Activated T-cell treated with anti-CD3 and anti-CD28 coated beads, Interleukin-2, amount 50 U/mL, for 4 hours (primary cell): Measurements from ENCODE around the gene ATXN10. TPM values are rescaled to one million over a fixed set of nuclear protein-coding genes. Genes with fewer than 3 reads are reported as not detected.
"Not testable (repeated sequence)": the region's sequence is repeated elsewhere in the genome, so short reads cannot be mapped to it uniquely, and the experiment has no call there.

ENCODE experiments used
- ATAC-seq, 2 donors: fragments of 200-7000 bp; cut with Tn5 transposase; one replicate each; pipeline ENCODE4 v1.10.0; 2021
- DNase-seq: peaks from one replicate; pipeline ENCODE4 v3.0.0-alpha.2; 2020
- H3K27me3 Mint-ChIP-seq: one replicate; pipeline ENCODE4 v1.8.0; 2021; ENCODE audit warnings: low read depth, mixed read lengths
- H3K36me3 Mint-ChIP-seq: one replicate; pipeline ENCODE4 v1.8.0; 2022; ENCODE audit warnings: mixed read lengths; ENCODE audit not compliant: insufficient read depth
- H3K4me1 Mint-ChIP-seq: one replicate; pipeline ENCODE4 v1.8.0; 2021; ENCODE audit warnings: low read depth, mixed read lengths
- H3K4me3 Mint-ChIP-seq: one replicate; pipeline ENCODE4 v1.8.0; 2021; ENCODE audit warnings: mild to moderate bottlenecking, moderate library complexity, mixed read lengths
- H3K9me3 Mint-ChIP-seq: one replicate; pipeline ENCODE4 v1.8.0; 2021; ENCODE audit warnings: mixed read lengths
- total RNA-seq, 3 donors: library from RNA; stranded (reverse); gene quantifications; one replicate each; pipeline ENCODE4 v1.2.1, GENCODE V29; 2021

Gene ATXN10
- total RNA-seq, 3 donors from 2014 or later: 88.1 to 97.9 (median 90.5) TPM

DNA sequence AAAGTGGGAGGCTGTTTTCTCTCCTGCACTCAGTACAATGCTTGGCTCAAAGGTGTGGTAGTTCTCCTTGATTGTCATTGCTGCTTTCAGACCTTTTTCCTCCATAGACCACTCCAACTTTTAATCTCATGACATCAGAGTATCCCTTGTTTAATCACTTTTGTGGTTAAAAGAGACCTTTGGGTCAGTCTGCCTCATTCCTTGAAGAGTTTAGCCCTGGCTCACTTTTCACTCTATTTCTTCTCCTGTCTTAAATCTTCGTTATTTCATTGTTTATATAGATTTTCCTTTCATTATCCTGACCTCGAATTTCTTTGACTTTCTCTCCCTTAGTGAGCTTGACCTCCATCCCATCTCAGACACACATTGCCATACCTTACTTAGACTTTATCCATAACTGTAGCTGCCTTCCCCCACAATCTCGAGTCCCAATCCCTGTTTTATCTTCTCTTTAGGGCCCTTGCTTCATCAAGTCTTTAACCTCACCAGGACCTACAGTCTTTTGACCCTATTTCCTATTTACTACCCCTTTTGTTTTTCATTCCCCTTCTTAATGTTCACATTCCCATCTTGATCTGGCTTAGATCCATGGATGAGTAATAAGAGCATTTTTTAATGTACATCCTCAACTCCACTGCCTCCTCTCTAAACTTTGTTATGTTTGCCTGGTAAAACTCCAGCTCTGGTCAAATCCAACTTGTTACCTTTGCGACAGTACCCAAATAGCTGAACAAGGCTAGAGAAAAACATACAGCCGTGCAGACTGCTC is 9.5 kb downstream of the ATXN10 start:
- DNase-seq (no peak), ATAC-seq (no peak)
- Mint-ChIP-seq H3K27me3 (no peaks in the 10 kb centered on the region), H3K4me1 (peaks cover 31% of the 10 kb centered on the region), H3K9me3 (no peaks in the 10 kb centered on the region), H3K4me3 (no peak overlapping the region), H3K36me3 (peaks cover 5% of the 10 kb centered on the region)

DNA sequence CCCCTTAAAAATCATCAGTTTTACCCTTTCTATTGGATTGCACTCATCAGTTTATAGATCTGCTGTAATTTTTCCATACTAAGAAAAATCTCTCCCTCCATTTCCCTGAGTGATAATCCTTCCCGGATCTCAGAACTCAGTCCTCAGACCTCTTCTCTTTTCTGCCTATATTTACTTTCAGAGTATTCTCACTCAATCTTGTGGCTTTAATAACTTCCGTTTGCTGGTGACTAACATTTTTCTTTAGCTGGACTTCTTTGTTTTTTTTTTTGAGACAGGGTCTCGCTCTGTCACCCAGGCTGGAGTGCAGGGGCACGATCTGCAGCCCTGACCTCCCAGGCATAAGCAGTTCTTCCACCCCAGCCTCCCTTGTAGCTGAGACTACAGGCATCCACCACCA is 10.4 kb downstream of the ATXN10 start:
- H3K9me3 Mint-ChIP-seq: no peaks in the 10 kb centered on the region
- peaks cover 5% of the 10 kb centered on the region for H3K36me3 Mint-ChIP-seq
- H3K4me3 Mint-ChIP-seq: no peak overlapping the region
- ATAC-seq (no peak), DNase-seq (no peak)
- peaks cover 35% of the 10 kb centered on the region for H3K4me1 Mint-ChIP-seq
- H3K27me3 Mint-ChIP-seq: no peaks in the 10 kb centered on the region

DNA sequence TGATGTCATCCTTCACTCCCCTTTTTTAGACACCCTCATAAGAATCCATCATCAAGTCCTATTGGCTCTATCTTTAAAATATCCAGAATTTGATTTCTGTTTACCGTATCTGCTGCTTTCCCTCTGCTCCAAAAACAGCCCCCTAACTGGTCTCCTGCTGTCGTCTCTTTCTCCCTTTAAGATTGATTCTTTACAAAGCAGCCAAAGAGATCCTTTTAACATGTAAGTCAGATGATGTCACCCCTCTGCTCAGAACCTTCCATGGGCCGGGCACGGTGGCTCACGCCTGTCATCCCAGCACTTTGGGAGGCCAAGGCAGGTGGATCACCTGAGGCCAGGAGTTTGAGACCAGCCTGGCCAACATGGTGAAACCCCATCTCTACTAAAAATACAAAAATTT is 11.1 kb downstream of the ATXN10 start:
- not testable (repeated sequence) for ATAC-seq, H3K9me3 Mint-ChIP-seq, H3K4me3 Mint-ChIP-seq, H3K36me3 Mint-ChIP-seq, DNase-seq, H3K27me3 Mint-ChIP-seq
- peaks cover 32% of the 10 kb centered on the region for H3K4me1 Mint-ChIP-seq

DNA sequence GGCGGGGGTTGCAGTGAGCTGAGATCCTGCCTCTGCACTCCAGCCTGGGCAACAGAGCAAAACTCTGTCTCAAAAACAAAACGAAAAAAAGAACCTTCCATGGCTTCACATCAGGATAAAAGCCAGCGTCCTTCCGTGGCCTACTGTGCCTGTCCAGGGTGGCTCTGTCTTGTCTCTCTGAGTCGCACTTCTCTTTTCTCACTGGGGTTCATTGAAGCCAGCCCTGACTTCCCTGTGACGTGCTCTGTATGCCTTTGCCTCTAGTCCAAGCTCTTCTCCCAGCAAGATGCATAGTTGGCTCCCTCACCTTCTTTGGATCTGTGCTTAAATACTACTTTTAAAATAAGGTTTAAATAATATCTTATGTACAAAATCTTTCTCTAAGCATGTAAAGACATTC is 11.6 kb downstream of the ATXN10 start:
- peaks cover 5% of the 10 kb centered on the region for H3K36me3 Mint-ChIP-seq
- H3K4me1 Mint-ChIP-seq: peaks cover 35% of the 10 kb centered on the region
- DNase-seq: no peak
- H3K27me3 Mint-ChIP-seq: no peaks in the 10 kb centered on the region
- H3K9me3 Mint-ChIP-seq: no peaks in the 10 kb centered on the region
- no peak for ATAC-seq
- no peak overlapping the region for H3K4me3 Mint-ChIP-seq

DNA sequence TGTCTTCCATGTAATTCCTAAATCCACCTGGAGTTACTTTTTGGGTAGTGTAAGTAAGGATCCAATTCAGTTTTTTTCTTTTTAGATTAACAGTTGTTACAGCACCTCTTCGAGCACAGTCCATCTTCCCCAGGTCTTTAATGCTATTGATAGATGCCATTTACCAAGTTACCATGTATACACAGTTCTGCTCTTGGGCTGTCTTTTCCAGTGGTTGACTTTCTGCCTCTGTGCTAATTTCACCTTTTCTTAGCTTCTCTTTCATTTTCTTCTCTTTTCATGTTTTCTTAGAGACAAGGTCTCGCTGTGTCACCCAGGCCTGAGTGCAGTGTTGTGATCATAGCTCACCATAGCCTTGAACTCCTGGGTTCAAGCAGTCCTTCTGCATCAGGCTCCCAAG is 12.0 kb downstream of the ATXN10 start:
- H3K27me3 Mint-ChIP-seq: no peaks in the 10 kb centered on the region

GRCh38 chr22:45684169-45684568 is 12.5 kb downstream of the ATXN10 start:
- no peak for ATAC-seq

More for the DNA sequence above, 12.0 kb downstream of the ATXN10 start:
- no peaks in the 10 kb centered on the region for H3K9me3 Mint-ChIP-seq
- peaks cover 5% of the 10 kb centered on the region for H3K36me3 Mint-ChIP-seq
- no peak for DNase-seq
- no peak overlapping the region for H3K4me3 Mint-ChIP-seq
- ATAC-seq: no peak
- peaks cover 35% of the 10 kb centered on the region for H3K4me1 Mint-ChIP-seq

DNA sequence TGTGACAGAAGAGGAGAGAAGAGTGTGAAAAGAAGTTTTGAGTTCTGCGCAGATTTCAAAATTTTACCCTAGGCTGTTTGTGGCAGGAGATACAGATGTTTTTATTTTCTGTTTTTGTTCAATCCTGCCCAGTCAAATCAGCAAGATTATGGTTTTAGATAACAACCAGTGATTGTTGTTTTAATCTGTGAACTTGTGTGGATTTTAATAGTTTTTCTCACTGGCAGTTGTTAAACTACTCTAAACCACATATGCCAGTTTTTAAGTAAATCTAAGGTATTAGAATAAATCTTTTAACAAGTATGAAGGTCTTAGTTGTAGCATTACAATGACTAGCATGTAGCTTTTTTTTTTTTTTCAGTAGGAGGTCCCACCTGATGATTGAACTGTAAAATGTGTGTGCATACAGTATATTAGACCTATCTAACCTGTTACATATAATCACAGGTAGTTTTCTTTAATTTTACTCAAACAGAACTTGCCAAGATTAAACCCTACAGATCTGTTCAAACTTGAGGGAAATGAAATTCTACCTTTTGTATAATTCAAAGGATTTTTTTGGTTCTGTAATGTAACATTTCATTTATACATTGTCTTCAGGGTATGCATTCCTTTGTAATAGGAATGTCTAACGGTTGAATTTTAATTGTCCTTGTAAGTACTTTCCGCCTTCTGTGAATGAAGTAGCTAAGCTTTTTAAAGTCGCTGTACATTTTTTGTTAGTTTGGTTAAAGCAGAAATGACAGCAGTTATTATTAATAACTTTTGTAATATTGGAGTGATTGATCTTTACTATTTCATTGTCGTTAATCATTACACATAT is 13.3 kb downstream of the ATXN10 start:
- peaks cover 36% of the 10 kb centered on the region for H3K4me1 Mint-ChIP-seq
- ATAC-seq (no peak), DNase-seq (no peak)
- peaks cover 2% of the 10 kb centered on the region for H3K36me3 Mint-ChIP-seq
- H3K9me3 Mint-ChIP-seq: no peaks in the 10 kb centered on the region
- no peaks in the 10 kb centered on the region for H3K27me3 Mint-ChIP-seq
- no peak overlapping the region for H3K4me3 Mint-ChIP-seq

More at GRCh38 chr22:45684169-45684568, 12.5 kb downstream of the ATXN10 start:
- no peak overlapping the region for H3K4me3 Mint-ChIP-seq
- H3K36me3 Mint-ChIP-seq: peaks cover 2% of the 10 kb centered on the region
- H3K9me3 Mint-ChIP-seq: no peaks in the 10 kb centered on the region
- no peak for DNase-seq
- H3K4me1 Mint-ChIP-seq: peaks cover 37% of the 10 kb centered on the region
- H3K27me3 Mint-ChIP-seq: no peaks in the 10 kb centered on the region

DNA sequence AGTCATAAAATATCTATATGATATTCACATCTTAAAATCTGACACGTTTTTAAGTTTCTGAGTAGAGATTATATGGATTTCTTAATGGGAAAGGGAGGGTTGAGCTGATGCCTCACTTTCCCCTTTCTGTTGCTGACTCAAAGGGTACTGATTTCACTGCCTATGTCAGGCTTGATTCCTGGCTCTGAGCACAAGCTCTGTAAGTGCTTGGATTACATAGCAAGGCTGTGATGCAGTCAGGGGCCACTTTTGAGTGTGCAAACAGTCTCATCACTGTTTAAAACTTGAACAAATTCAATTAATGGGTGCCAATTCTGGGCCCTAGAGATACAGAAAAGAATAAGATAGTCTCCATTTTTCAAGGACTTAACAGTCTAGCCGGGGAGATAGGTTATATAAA is 14.4 kb downstream of the ATXN10 start:
- Mint-ChIP-seq H3K9me3 (no peaks in the 10 kb centered on the region), H3K36me3 (peaks cover 10% of the 10 kb centered on the region), H3K4me3 (no peak overlapping the region), H3K27me3 (no peaks in the 10 kb centered on the region), H3K4me1 (peaks cover 41% of the 10 kb centered on the region)
- DNase-seq (no peak), ATAC-seq (no peak)

DNA sequence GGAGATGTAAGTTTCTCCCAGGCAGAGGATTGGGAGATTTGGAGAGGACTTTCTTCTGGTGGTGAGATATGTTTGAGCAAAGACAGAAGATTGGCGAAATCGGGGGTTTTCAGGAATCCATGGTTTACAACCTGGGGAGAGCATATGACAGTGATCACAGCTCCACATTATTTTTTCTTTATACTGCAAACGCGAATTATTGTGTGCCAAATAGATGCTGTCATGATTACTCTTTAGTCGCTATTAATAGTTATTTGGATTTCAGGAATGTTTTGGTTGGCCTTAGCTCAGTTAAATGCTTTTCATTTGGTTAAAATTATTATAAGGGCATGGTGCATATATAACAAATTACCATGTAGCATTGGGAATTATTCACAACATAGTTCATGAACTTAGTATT is 15.2 kb downstream of the ATXN10 start:
- Mint-ChIP-seq H3K4me3 (no peak overlapping the region), H3K27me3 (no peaks in the 10 kb centered on the region), H3K9me3 (no peaks in the 10 kb centered on the region), H3K4me1 (peaks cover 41% of the 10 kb centered on the region), H3K36me3 (peaks cover 13% of the 10 kb centered on the region)
- no peak for DNase-seq
- no peak for ATAC-seq

DNA sequence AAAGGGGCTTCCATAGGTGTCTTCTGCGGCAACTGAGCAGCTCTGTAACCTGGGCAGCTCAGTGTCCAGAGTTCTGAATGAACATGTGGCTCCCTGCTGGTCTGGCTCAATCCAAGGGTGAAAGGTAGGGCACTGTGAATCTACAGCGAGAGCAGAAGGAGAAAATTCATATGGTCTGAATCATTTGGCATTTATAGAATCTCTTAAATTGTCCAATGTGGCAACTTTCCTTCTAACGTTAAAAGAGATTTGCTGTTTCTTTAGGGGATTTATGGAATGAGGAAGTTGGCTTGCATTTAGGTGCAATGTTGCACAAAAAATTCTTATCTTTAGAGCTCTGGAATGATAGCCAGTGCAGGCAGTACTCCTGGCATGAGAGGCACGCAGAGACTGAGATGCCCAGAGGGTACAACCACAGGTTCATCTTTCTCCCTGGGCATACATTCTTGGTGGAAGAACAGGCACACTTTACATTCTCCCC is 17.0 kb downstream of the ATXN10 start:
- H3K9me3 Mint-ChIP-seq: no peaks in the 10 kb centered on the region
- H3K4me1 Mint-ChIP-seq: peaks cover 41% of the 10 kb centered on the region
- H3K27me3 Mint-ChIP-seq: no peaks in the 10 kb centered on the region
- DNase-seq (no peak), ATAC-seq (no peak)
- peaks cover 23% of the 10 kb centered on the region for H3K36me3 Mint-ChIP-seq
- no peak overlapping the region for H3K4me3 Mint-ChIP-seq

DNA sequence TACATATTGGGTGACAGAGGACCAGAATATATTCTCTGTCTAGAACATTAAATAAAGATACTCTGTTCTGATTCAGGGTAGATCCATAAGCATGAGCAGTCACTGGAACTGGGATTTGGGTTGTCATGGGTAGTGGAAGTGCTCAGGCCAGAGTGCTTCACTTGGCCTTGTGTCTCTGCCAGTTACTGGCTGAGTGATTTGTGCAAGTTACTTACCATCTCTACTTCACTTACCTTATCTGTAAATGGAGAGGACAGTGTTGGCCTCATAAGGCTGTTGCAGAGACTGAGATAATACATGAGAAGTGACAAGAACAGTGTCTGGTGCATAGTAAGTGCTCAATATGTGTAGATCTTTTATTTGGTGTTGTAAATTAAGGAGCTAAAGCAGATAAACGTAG is 17.6 kb downstream of the ATXN10 start:
- ATAC-seq (no peak), DNase-seq (no peak)
- Mint-ChIP-seq H3K9me3 (no peaks in the 10 kb centered on the region), H3K4me1 (peaks cover 41% of the 10 kb centered on the region), H3K27me3 (no peaks in the 10 kb centered on the region), H3K4me3 (no peak overlapping the region), H3K36me3 (peaks cover 27% of the 10 kb centered on the region)

DNA sequence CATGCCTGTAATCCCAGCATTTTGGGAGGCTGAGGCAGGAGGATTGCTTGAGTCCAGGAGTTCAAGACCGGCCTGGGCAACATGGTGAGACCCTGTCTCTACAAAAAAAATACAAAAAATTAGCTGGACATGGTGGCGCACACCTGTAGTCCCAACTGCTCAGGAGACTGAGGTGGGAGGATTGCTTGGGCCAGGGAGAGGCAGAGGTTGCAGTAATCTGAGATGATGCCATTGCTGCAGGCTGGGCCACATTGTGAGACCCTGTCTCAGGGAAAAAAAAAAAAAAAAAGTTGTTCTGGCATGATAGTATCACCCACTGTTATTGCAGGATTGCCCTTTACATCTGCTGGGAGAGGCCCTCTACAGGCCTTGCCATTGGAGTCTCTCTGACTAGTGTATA is 18.4 kb downstream of the ATXN10 start:
- peaks cover 27% of the 10 kb centered on the region for H3K36me3 Mint-ChIP-seq
- DNase-seq: no peak

GRCh38 chr22:45692549-45692948 is 20.9 kb downstream of the ATXN10 start:
- no peak overlapping the region for H3K4me3 Mint-ChIP-seq
- ATAC-seq: no peak
- H3K27me3 Mint-ChIP-seq: no peaks in the 10 kb centered on the region
- H3K36me3 Mint-ChIP-seq: peaks cover 33% of the 10 kb centered on the region
- no peaks in the 10 kb centered on the region for H3K9me3 Mint-ChIP-seq
- no peak for DNase-seq
- H3K4me1 Mint-ChIP-seq: peaks cover 26% of the 10 kb centered on the region

More for the DNA sequence above, 18.4 kb downstream of the ATXN10 start:
- Mint-ChIP-seq H3K4me3 (no peak overlapping the region), H3K9me3 (no peaks in the 10 kb centered on the region), H3K4me1 (peaks cover 41% of the 10 kb centered on the region), H3K27me3 (no peaks in the 10 kb centered on the region)
- ATAC-seq: no peak

- H3K4me3 Mint-ChIP-seq: no peak overlapping the region
- H3K36me3 Mint-ChIP-seq: peaks cover 41% of the 10 kb centered on the region
- ATAC-seq (no peak), DNase-seq (no peak)
- H3K4me1 Mint-ChIP-seq: peaks cover 23% of the 10 kb centered on the region
- no peaks in the 10 kb centered on the region for H3K9me3 Mint-ChIP-seq
- no peaks in the 10 kb centered on the region for H3K27me3 Mint-ChIP-seq
Observed at GRCh38 chr22:45693835-45694234, 22.2 kb downstream of the ATXN10 start.

DNA sequence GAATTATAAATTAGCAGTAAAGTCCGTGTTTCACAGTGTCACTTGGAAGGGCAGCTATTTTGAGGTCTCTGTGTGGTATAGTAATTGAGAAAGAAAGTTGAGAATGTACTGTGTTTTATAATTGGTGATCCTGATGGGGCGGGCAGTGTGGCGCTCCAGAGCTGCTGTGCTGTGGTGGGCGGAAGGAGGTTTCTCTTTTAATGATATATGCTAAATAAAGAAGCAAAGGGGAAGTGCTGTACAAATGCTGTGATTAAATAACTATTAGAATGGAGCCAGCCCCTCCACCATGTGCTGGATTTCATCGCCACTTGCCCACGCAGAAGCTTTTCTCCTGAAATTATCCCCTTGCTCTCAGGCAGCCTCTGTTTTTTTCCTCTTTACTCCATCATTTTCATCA is 24.6 kb downstream of the ATXN10 start:
- no peak for ATAC-seq
- Mint-ChIP-seq H3K4me3 (no peak overlapping the region), H3K36me3 (peaks cover 40% of the 10 kb centered on the region), H3K9me3 (no peaks in the 10 kb centered on the region), H3K4me1 (peaks cover 7% of the 10 kb centered on the region), H3K27me3 (no peaks in the 10 kb centered on the region)
- no peak for DNase-seq
